Right cardiac atrium (tissue), 5 donors: ENCODE results near the gene HOXD9. TPM values are rescaled to one million over a fixed set of nuclear protein-coding genes. Genes with fewer than 3 reads are reported as not detected.

ENCODE experiments used
- ATAC-seq, 2 donors: fragments of 200-7000 bp; cut with Tn5 transposase; one replicate each; pipeline versions ENCODE4 v1.8.0 to v1.9.1; 2020; ENCODE audit warnings: moderate library complexity in 2 of 2, mild to moderate bottlenecking in 1 of 2
- DNase-seq, 3 donors: peaks; one replicate each; pipeline ENCODE4 v3.0.0-alpha.2; 2020
- H3K27ac ChIP-seq: one replicate; pipeline ENCODE4 v1.5.1; 2013; ENCODE audit warnings: mild to moderate bottlenecking, low read length, control low read depth, moderate library complexity
- H3K27me3 ChIP-seq: one replicate; pipeline ENCODE4 v1.6.1; 2013; ENCODE audit not compliant: control insufficient read depth, insufficient read depth
- H3K4me1 ChIP-seq: one replicate; pipeline ENCODE4 v1.6.1; 2013; ENCODE audit warnings: low read length; ENCODE audit not compliant: control insufficient read depth, insufficient read depth
- H3K4me3 ChIP-seq: one replicate; pipeline ENCODE4 v1.5.1; 2013; ENCODE audit warnings: low read length, control low read depth
- H3K9me3 ChIP-seq: one replicate; pipeline ENCODE4 v1.6.1; 2013; ENCODE audit warnings: low read length; ENCODE audit not compliant: control insufficient read depth
- WGBS: extraction: QIAGEN DNeasy Blood & Tissue Kit; methylation state at CpG from one replicate; pipeline ENCODE4 v1.1.7; 2013; 5-methylcytosine and 5-hydroxymethylcytosine counted together
- intact Hi-C, 4 donors: fragments of 100-400 bp; cut with DNase I; formaldehyde crosslinking; loops; one replicate each; pipeline versions ENCODE4 v1.11.0 to v1.14.0; 2022 to 2023
- polyA plus RNA-seq: library from polyadenylated mRNA; stranded (reverse); fragments of 200-250 nt; gene quantifications from one replicate; pipeline ENCODE4 v1.2.3, GENCODE V29; 2013
- total RNA-seq, 4 donors: library from RNA; stranded (reverse); fragmentation: NEBNext Ultra II Directional; extraction: Animal tissue kit (Norgen Biotek cat#: 25700); gene quantifications; one replicate each; pipeline ENCODE4 v1.2.1, GENCODE V29; 2021
- donor health status: healthy with polysubstance abuse.
- donor health status: DM: no; HTN: yes; CAD: no.
- donor health status: DM: no; HTN: no; CAD: no.
- donor health status: DM: no; HTN: yes; CAD: no; lungs with severe emphysema.
- donor health status: DM: yes; HTN: yes; CAD: no.

The HOXD9 gene
- total and polyA plus RNA-seq, 5 donors: 0.09 TPM; not detected in 4

DNA sequence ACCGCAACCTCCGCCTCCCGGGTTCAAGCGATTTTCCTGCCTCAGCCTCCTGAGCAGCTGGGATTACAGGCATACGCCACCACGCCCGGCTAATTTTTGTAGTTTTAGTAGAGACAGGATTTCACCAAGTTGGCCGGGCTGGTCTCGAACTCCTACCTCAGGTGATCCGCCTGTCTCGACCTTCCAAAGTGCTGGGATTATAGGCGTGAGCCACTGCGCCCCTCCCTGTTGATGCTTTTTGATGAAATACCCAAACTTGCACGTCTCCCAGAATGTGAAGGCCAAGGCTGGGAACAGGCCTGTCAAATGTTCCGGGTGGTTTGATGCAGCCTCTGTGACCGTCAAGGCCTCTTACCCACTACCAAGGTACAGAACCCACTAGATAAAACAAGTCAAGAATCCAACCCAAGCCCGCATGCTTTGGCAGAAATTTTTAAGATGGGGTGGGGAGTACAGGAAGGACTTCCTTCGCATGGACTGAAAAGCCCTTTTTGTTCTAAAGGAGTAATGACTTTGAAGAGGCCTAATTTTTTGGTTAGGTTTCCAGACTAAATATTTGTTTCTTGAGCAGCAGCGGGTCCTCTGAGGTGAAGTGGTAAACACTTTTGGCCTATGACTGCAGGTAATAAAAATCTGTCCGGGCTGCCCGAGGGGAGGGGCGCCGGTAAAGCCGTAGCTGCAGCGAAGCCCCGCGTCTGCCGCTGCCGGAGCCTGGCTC, 35.0 kb upstream of the HOXD9 start:
- 33% methylated on average over 29 of the region's 29 CpGs for WGBS
- H3K9me3 ChIP-seq: no peaks in the 10 kb centered on the region
- ATAC-seq (no peak), DNase-seq (no peak)
- H3K4me1 ChIP-seq: no peaks in the 10 kb centered on the region
- peaks cover 5% of the 10 kb centered on the region for H3K27me3 ChIP-seq
- H3K27ac ChIP-seq: no peak overlapping the region
- intact Hi-C loops: loop anchor here in 2 of 4 donors (2.0 to 5.0 kb wide), 3 partner anchors 399 to 725 kb away; no protein-coding TSS in a partner anchor
- no peak overlapping the region for H3K4me3 ChIP-seq

DNA sequence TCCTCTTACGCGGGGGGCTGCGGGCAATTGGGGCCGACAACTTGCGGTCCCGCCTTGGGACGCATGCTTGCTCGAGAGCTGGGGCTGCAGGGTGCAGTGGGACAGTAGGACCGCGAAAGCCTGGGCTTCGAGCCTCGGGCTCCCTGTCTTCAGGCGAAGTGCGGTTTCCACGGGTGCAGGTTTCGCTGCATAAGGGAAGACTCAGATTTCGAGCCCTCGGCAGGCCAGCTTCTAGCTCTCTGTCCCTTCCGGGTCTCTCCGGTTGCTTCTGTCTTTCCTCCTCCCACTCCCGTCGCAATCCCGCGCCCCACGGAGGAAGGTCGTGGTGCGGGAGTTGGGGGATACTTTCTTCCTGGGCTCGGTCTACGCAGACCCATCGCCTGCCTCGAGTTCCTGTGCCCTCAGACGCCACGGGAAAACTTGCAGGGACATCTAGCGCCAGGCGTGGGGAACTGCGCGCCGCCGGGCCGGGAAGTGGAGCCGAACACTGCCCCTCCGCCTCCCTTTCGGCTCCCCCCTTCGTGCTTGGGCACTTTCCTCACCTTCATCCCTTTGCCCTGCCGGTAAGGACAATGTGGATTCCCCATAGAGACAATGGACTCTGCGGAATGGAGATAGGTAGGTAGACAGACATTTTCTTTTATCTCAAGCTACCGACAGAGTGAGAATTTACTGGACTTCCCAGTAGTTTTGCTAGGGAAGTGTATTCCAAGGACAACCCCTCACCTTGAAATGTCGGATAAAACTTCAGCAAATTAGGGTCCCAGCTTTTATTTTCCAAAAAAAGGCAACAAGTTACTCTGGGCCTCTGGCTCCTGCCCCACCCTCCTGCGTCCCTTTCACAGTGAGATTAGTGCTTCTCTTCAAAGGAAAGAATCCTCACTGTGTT, 34.2 kb upstream of the HOXD9 start:
- peaks cover 5% of the 10 kb centered on the region for H3K27me3 ChIP-seq
- DNase-seq (peak; percentile 58 to 80 (median 79)), ATAC-seq (peak; percentile 81 to 82)
- 4% methylated on average over 49 of the region's 49 CpGs for WGBS
- peak overlapping the region; percentile 8 for H3K4me3 ChIP-seq
- H3K4me1 ChIP-seq: peaks cover 3% of the 10 kb centered on the region
- H3K27ac ChIP-seq: no peak overlapping the region
- H3K9me3 ChIP-seq: no peaks in the 10 kb centered on the region
- intact Hi-C loops: loop anchor here in 2 of 4 donors (2.0 to 5.0 kb wide), 3 partner anchors 399 to 726 kb away; no protein-coding TSS in a partner anchor

DNA sequence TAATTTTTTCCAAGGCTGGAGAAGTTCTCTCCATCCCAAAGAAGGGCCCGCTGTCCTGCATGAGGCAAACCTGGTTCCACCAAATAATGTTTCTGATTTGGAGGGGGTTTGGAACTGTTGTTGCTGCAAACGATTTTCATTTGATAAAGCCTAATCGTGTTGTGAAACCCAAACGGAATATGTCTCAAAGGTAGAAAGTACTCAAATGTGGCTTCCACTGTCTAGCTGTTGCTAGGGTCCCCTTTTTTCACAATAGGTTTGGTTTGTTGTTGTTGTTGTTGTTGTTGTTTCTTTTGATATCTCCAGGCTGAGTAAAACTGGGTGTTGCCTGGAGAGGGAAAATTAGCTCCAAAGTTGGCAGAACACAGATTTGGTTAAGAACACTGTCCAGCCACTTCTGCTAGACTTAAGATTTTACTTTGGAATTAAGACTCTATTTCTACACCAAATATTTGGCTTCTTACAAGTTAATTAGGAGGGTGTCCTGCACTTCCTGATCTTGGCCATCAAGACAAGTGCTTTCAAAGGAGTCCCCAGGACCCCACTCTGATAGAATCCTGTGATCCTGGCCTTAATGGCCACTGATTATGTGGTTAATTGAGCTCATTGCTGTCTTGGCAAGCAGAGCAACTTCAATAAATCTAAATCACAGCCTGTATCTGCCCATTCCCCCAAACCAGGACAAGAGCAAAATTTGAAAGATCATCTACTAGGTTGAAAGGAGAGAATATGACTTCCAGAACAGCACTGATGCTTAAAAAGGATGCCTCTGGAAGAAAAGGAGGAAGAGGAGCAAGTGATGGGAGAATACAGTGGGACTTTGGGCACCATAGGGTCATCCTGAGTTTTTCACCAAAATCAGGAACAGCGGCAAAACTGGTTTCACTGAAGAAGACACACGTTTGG, 33.3 kb upstream of the HOXD9 start:
- peaks cover 5% of the 10 kb centered on the region for H3K4me1 ChIP-seq
- no peaks in the 10 kb centered on the region for H3K9me3 ChIP-seq
- 5% methylated on average over 6 of the region's 6 CpGs for WGBS
- no peak overlapping the region for H3K27ac ChIP-seq
- peaks cover 5% of the 10 kb centered on the region for H3K27me3 ChIP-seq
- DNase-seq (no peak), ATAC-seq (no peak)
- intact Hi-C loops: loop anchor here in 2 of 4 donors (2.0 to 5.0 kb wide), 3 partner anchors 400 to 727 kb away; no protein-coding TSS in a partner anchor
- no peak overlapping the region for H3K4me3 ChIP-seq

DNA sequence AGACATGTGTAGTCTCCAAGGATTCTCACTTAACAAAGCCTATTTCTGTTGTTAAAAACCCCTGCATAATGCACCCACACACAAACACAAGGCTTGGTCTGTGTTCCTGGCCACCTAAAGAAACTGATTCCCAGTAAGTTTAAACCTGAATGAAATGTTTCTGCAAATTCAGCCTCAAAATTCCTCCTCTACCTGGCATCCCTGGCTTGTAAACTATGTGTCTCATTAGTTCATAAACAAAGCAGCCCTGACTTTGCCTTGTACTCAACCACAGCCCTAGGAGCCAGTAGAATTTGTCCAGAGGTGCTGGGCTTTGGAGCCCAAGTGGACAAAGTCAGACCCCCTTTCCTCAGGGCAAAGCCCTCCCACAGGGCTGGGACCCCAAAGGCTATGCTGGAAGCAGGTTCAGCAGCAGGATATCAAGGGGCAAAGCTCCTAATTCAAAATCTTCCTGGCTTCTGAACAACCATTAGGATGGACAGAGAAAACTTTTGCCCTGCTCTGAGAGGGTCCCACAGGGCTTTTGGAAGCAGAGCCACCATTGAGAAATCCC, 32.6 kb upstream of the HOXD9 start:
- H3K4me1 ChIP-seq: peaks cover 5% of the 10 kb centered on the region
- no peak overlapping the region for H3K27ac ChIP-seq
- DNase-seq (no peak), ATAC-seq (no peak)
- intact Hi-C loops: loop anchor here (2.0 to 10.0 kb wide), 5 partner anchors 401 to 728 kb away; no protein-coding TSS in a partner anchor
- no peaks in the 10 kb centered on the region for H3K9me3 ChIP-seq
- H3K4me3 ChIP-seq: no peak overlapping the region
- peaks cover 5% of the 10 kb centered on the region for H3K27me3 ChIP-seq

DNA sequence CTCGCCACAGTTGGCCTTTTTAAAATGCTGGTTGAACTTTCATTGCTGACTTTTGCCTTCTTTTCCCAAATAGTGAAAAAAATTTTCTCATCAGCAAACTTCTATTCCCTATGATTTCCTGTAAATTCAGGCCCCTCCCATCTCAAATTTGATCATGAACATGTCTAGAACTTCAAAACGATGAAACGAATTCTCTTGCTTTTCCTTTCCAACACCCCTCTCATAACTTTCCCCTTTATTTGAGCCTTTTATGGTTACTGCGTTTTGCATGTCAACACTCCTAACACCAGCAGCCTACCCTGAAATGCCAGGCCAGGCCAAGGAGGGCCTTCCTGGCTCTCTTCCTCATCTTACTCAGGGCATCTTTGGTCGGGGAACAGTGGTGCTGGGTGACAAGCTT, 31.7 kb upstream of the HOXD9 start:
- H3K4me3 ChIP-seq: no peak overlapping the region
- H3K9me3 ChIP-seq: no peaks in the 10 kb centered on the region
- DNase-seq (no peak), ATAC-seq (no peak)
- intact Hi-C loops: loop anchor here in 2 of 4 donors (5.0 to 10.0 kb wide), 3 partner anchors 404 to 676 kb away; no protein-coding TSS in a partner anchor
- WGBS: 25% methylated on average over 5 of the region's 5 CpGs
- H3K4me1 ChIP-seq: peaks cover 5% of the 10 kb centered on the region
- H3K27me3 ChIP-seq: peaks cover 7% of the 10 kb centered on the region
- H3K27ac ChIP-seq: no peak overlapping the region

DNA sequence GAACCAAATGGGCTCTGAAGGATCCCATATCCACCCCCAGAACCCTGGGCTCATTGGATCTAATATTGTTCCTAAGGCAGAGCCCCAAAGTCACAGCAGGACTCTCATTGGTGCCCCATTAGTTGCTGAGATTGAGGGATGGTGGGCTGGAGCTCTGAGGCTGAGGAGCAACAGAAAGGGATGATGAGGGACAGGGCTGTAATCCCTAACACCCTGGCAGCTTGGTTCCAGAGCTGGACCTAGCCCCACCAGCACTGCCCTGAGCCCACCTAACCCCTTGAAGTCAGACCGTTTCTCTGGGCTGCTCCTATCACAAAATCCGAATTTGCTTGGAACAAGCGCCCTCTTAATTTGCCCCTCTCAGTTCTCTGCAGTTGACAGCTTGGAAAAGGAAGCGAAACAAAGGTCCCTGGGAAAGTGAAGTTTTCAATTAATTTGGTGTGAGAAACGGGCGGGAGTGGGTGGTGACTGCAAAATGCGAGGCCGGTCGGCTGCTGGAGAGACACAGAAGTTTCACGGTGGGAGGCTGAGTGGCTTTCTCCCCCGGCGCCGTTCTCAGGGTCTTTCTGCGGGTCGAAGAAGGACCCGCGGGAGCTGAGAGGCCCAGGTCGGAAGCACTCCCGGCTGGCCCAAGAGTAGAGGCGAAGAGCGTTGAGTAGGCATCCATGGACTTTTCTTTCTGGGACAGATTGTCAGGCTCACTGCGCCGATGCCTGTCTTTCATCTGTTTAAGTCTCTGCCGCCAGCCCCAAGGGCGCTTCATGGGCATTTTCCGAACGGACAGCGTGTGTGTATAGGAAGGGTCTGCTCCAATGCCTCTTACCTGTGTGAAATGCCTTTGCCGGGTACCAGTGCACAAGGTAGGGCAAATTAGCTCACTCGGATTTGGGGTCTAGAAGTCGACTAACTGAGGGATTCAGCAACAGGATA, 30.9 kb upstream of the HOXD9 start:
- Histone ChIP-seq H3K4me1 (peaks cover 5% of the 10 kb centered on the region), H3K27ac (no peak overlapping the region), H3K9me3 (no peaks in the 10 kb centered on the region), H3K4me3 (no peak overlapping the region), H3K27me3 (peaks cover 7% of the 10 kb centered on the region)
- no peak for ATAC-seq
- intact Hi-C loops: loop anchor here in 2 of 4 donors (5.0 to 10.0 kb wide), 3 partner anchors 404 to 677 kb away; no protein-coding TSS in a partner anchor
- DNase-seq: no peak
- WGBS: 5% methylated on average over 31 of the region's 31 CpGs

DNA sequence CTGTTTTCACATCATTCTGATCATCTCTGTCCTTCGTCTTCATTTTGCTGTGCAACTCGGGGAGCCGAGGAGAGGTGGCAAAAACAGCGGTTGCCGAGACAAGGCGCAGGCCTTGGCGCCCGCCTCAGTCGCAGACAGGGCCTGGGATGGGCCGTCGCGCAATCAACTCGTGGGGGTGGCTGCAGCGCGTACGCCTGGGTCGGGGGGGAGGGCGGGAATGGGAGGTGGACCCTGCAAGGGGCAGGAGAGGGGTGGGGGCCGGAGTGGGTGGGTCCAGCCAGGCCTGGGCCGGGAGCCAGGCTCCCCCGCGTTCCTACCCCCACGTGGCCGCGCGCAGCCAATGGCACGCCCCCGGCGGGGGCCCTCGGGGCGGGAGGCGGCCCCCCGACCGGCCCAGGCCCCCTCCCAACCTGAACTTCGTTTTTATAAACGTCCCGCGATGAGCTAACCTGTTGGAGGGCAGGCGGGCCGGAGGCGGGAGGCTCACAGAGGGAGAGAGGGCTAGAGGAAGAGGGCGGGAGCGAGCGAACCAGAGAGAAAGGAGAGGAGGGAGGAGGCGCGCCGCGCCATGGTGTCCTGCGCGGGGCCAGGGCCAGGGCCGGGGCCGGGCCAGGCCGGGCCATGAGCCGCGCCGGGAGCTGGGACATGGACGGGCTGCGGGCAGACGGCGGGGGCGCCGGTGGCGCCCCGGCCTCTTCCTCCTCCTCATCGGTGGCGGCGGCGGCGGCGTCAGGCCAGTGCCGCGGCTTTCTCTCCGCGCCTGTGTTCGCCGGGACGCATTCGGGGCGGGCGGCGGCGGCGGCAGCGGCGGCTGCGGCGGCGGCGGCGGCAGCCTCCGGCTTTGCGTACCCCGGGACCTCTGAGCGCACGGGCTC, 30.0 kb upstream of the HOXD9 start, which contains the start of gene HOXD13:
Gene HOXD13 (plus strand): TSS at position 452 of the 875 bp plus-strand sequence. CDS start 170 bp downstream, at position 622.
- Histone ChIP-seq H3K27me3 (peaks cover 7% of the 10 kb centered on the region), H3K27ac (no peak within 1 kb of the TSS), H3K9me3 (no peaks in the 10 kb centered on the region), H3K4me1 (peaks cover 5% of the 10 kb centered on the region), H3K4me3 (peak within 1 kb of the TSS; percentile 18)
- 3% methylated on average over 95 of the region's 95 CpGs for WGBS
- DNase-seq: no peak
- intact Hi-C loops: loop anchor here in 2 of 4 donors (5.0 to 10.0 kb wide), 3 partner anchors 405 to 678 kb away; no protein-coding TSS in a partner anchor
- peak in 1 of 2 donors; percentile 38 for ATAC-seq

DNA sequence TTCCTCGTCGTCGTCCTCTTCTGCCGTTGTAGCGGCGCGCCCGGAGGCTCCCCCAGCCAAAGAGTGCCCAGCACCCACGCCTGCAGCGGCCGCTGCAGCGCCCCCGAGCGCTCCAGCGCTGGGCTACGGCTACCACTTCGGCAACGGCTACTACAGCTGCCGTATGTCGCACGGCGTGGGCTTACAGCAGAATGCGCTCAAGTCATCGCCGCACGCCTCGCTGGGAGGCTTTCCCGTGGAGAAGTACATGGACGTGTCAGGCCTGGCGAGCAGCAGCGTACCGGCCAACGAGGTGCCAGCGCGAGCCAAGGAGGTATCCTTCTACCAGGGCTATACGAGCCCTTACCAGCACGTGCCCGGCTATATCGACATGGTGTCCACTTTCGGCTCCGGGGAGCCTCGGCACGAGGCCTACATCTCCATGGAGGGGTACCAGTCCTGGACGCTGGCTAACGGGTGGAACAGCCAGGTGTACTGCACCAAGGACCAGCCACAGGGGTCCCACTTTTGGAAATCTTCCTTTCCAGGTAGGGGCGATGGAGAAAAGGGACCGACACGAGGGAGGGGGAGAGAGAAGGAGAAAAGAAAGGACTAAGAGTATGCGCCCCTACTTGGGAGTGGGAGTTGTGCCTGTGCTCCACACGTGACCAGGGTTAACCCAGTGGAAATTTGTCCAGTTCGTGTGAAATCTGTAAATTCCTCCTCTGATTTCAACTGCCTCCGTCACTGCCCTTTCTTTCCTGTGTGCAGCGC, 29.2 kb upstream of the HOXD9 start:
- H3K27ac ChIP-seq: no peak overlapping the region
- peaks cover 7% of the 10 kb centered on the region for H3K27me3 ChIP-seq
- DNase-seq (no peak), ATAC-seq (no peak)
- no peaks in the 10 kb centered on the region for H3K9me3 ChIP-seq
- WGBS: 3% methylated on average over 53 of the region's 53 CpGs
- intact Hi-C loops: loop anchor here in 2 of 4 donors (5.0 to 10.0 kb wide), 3 partner anchors 406 to 679 kb away; no protein-coding TSS in a partner anchor
- peak overlapping the region; percentile 18 for H3K4me3 ChIP-seq
- H3K4me1 ChIP-seq: peaks cover 5% of the 10 kb centered on the region
